Testis (tissue), 3 donors: ENCODE data around the gene MRPL24. TPM values are rescaled to one million over a fixed set of nuclear protein-coding genes. Genes with fewer than 3 reads are reported as not detected.

Source experiments
- DNase-seq: peaks from one replicate; pipeline ENCODE4 v3.0.0-alpha.2; 2019
- H3K27ac ChIP-seq, 2 donors: fragments of 200-600 bp; sonication (generic); one replicate each; pipeline ENCODE4 v1.5.1; 2019
- H3K27me3 ChIP-seq: fragments of 200-600 bp; sonication (generic); one replicate; pipeline ENCODE4 v1.5.1; 2019
- H3K36me3 ChIP-seq: fragments of 200-600 bp; sonication (generic); one replicate; pipeline ENCODE4 v1.5.1; 2017; ENCODE audit warnings: low read depth; ENCODE audit errors: missing control alignments
- H3K4me1 ChIP-seq: fragments of 200-600 bp; sonication (generic); one replicate; pipeline ENCODE4 v1.5.1; 2019
- H3K4me3 ChIP-seq, 2 donors: fragments of 200-600 bp; sonication (generic); one replicate each; pipeline ENCODE4 v1.5.1; 2017 to 2019
- H3K9me3 ChIP-seq: fragments of 200-600 bp; sonication (generic); one replicate; pipeline ENCODE4 v1.5.1; 2017
- POLR2A ChIP-seq: fragments of 450-650 bp; IDR thresholded peaks from one replicate; pipeline ENCODE4 v1.6.1; 2017; ENCODE audit warnings: antibody characterized with exemption, mild to moderate bottlenecking, moderate library complexity
- WGBS, 2 donors: methylation state at CpG; one replicate each; pipeline ENCODE4 v1.1.5; 2018; 5-methylcytosine and 5-hydroxymethylcytosine counted together
- intact Hi-C: fragments of 100-400 bp; cut with DNase I; formaldehyde crosslinking; loops from one replicate; pipeline ENCODE4 v1.15.1; 2023; ENCODE audit warnings: low total_unique reads
- polyA plus RNA-seq: library from polyadenylated mRNA; stranded (reverse); fragments of 350-450 nt; fragmentation: Illumina TruSeq; extraction: RNeasy Lipid Tissue Mini Kit (QIAGEN cat#74804); gene quantifications from one replicate; pipeline ENCODE4 v1.2.3, GENCODE V29; 2014; ENCODE audit warnings: low read depth, low replicate concordance; ENCODE audit not compliant: insufficient read depth
- total RNA-seq, 2 donors: library from RNA; depleted of rRNA; stranded (reverse); fragments of >200 nt; gene quantifications; one replicate each; pipeline ENCODE4 v1.2.3, GENCODE V29; 2016
- TF ChIP-seq, protein P1 (sequence below), 3 experiments: fragments of 450-650 bp in 2 of 3; fragments of 200-600 bp in 1 of 3; sonication (generic) in 1 of 3; IDR thresholded peaks; one replicate each; pipeline ENCODE4 v1.5.1; 2016 to 2019; ENCODE audit warnings: antibody characterized with exemption in 3 of 3, mild to moderate bottlenecking in 2 of 3, moderate library complexity in 1 of 3

Gene MRPL24
- total and polyA plus RNA-seq, 3 donors from 2014 or later = 36.6 to 101 (median 51.7) TPM

DNA sequence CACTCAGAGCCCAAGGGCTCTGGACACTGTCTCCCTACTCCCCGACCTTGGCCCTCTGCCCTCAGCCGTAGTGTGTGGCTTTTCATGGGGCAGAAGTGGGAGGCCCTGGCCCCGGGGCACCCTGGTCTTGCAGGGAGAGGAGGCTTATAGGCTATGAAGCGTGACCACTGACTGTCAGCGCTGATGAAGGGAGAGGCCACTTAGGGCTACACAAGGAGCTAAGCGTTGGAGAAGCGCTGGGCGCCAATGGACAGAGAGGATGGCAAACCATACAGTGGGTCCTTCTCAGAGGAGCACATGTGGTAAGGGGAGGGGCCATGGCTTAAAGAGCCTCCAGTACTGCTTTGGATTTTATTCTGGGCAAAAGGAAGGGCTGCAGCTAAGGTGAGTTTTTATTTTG, 43.4 kb downstream of the MRPL24 start:
- H3K27ac ChIP-seq = no peak overlapping the region
- H3K27me3 ChIP-seq = no peaks in the 10 kb centered on the region
- WGBS, 2 donors = 81 to 83% methylated on average over 8 of the region's 8 CpGs
- H3K36me3 ChIP-seq = no peaks in the 10 kb centered on the region
- no peak for DNase-seq
- TF ChIP-seq, protein P1, sequence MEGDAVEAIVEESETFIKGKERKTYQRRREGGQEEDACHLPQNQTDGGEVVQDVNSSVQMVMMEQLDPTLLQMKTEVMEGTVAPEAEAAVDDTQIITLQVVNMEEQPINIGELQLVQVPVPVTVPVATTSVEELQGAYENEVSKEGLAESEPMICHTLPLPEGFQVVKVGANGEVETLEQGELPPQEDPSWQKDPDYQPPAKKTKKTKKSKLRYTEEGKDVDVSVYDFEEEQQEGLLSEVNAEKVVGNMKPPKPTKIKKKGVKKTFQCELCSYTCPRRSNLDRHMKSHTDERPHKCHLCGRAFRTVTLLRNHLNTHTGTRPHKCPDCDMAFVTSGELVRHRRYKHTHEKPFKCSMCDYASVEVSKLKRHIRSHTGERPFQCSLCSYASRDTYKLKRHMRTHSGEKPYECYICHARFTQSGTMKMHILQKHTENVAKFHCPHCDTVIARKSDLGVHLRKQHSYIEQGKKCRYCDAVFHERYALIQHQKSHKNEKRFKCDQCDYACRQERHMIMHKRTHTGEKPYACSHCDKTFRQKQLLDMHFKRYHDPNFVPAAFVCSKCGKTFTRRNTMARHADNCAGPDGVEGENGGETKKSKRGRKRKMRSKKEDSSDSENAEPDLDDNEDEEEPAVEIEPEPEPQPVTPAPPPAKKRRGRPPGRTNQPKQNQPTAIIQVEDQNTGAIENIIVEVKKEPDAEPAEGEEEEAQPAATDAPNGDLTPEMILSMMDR (IDR thresholded peaks at IDR 0.05) = no peak
- TF ChIP-seq POLR2A = no peak
- no peaks in the 10 kb centered on the region for H3K9me3 ChIP-seq
- intact Hi-C loops = no loop called here
- no peaks in the 10 kb centered on the region for H3K4me1 ChIP-seq
- no peak overlapping the region for H3K4me3 ChIP-seq

DNA sequence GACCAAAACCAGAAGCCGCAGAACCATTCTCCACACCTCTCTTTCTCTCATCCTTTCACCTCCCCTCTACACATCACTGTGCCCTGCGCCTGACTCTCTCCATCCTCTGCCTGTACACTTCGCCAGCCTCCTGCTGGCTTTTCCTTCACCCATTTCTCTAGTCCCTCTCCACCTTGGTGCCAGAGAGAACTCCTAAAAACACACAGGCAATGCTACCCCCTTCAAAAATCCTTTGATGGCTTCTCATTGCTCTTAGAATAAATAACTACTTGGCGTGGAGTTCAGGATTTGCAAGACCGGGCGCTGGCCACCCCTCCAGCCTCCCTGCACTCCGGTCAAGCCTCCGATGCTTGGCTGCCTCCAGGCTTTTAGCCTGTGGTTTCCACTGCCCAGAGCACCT, 44.1 kb downstream of the MRPL24 start:
- Histone ChIP-seq H3K4me3 (no peak overlapping the region), H3K27ac (no peak overlapping the region), H3K36me3 (no peaks in the 10 kb centered on the region), H3K27me3 (no peaks in the 10 kb centered on the region), H3K4me1 (no peaks in the 10 kb centered on the region), H3K9me3 (no peaks in the 10 kb centered on the region)
- no peak for DNase-seq
- WGBS, 2 donors = 94% methylated on average over 8 of the region's 8 CpGs
- intact Hi-C loops = no loop called here
- TF ChIP-seq, protein P1 (IDR thresholded peaks at IDR 0.05) = no peak
- TF ChIP-seq POLR2A = no peak

DNA sequence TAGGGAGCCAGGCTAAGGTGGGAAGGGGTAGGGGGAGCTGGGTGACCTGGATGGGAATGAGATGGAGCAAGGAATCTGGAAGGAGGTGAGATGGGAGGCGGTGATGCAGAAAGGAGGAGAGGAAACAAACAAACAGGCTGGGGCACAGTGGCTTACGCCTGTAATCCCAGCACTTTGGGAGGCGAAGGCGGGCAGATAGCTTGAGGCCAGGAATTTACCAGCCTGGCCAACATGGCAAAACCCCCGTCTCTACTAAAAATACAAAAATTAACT, 46.3 kb downstream of the MRPL24 start:
- no peak for DNase-seq
- Histone ChIP-seq H3K4me3 (no peak overlapping the region), H3K9me3 (no peaks in the 10 kb centered on the region), H3K36me3 (no peaks in the 10 kb centered on the region), H3K27ac (no peak overlapping the region), H3K27me3 (no peaks in the 10 kb centered on the region), H3K4me1 (peaks cover 3% of the 10 kb centered on the region)
- intact Hi-C loops = no loop called here
- TF ChIP-seq, protein P1 (IDR thresholded peaks at IDR 0.05) = no peak
- no peak for TF ChIP-seq POLR2A
- 93 to 95% methylated on average over 5 of the region's 5 CpGs for WGBS, 2 donors

DNA sequence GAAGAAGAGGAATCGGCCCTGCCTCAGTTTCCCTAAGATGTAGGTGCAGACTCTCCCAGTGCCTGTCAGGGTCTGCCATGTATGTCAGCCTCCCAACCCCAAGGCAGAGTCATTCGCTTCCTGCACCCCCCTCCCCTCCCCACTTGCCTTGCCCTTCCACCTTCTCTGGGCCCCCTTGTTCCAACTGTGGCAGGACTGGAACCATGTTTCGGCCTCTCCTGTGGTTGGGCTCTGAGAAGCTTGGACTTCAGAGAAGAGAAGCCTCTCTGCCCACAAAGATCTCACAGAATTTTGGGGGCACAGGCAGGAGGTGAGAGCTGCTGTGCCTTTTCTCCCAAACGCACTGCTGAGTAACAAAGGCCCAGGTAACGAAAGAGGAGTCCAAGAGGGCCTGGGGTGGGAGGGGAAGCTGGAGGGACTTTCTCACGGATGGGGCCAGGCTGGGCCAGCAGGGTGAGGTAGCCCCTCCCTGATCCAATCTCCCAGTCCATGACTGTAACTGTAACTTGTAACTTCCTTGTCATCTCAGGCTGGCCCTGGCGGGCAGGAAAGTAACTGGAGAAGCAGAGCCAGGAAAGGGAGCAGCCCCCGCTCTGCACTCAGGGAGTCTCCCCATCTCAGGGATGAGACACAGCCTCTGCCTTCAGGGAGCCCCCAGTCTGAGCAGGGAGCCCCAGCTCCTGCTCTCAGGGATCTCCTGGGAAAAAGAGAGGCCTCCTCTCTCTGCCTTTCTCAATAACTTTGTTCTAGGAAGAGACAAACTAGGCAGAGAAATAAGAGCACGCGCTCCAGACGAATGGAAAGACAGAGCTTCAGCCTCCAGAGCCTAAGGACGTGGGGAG, 46.8 kb downstream of the MRPL24 start:
- no peaks in the 10 kb centered on the region for H3K36me3 ChIP-seq
- no peaks in the 10 kb centered on the region for H3K27me3 ChIP-seq
- 77 to 79% methylated on average over 11 to 12 of the region's 12 CpGs for WGBS, 2 donors
- H3K27ac ChIP-seq = no peak overlapping the region
- peaks cover 8% of the 10 kb centered on the region for H3K4me1 ChIP-seq
- H3K4me3 ChIP-seq = no peak overlapping the region
- no peaks in the 10 kb centered on the region for H3K9me3 ChIP-seq
- TF ChIP-seq, protein P1 (IDR thresholded peaks at IDR 0.05) = no peak
- TF ChIP-seq POLR2A = no peak
- peak; percentile 51 for DNase-seq
- intact Hi-C loops = no loop called here
